ENCODE results near the gene AJUBA.

The AJUBA gene

DNA sequence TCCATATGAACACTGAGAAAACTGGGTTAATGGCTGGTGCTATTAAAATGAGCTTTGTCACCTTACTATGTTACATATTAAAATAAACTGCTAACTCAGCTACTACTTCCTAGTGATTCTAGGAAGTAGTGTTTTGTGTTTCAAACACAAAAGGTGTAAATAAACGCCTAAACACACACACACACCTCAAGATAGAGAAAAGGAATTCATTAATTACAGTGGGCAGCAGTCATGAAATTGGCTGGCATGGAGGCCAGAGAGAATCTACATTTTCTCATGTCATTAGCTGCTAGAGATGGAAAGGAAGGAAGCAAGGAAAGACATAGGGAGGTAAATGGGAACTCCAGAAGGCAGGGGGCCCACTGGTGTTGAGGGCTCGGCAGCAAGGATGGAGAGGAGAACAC lies 52.4 kb downstream of the AJUBA start:
- no peak for DNase-seq

DNA sequence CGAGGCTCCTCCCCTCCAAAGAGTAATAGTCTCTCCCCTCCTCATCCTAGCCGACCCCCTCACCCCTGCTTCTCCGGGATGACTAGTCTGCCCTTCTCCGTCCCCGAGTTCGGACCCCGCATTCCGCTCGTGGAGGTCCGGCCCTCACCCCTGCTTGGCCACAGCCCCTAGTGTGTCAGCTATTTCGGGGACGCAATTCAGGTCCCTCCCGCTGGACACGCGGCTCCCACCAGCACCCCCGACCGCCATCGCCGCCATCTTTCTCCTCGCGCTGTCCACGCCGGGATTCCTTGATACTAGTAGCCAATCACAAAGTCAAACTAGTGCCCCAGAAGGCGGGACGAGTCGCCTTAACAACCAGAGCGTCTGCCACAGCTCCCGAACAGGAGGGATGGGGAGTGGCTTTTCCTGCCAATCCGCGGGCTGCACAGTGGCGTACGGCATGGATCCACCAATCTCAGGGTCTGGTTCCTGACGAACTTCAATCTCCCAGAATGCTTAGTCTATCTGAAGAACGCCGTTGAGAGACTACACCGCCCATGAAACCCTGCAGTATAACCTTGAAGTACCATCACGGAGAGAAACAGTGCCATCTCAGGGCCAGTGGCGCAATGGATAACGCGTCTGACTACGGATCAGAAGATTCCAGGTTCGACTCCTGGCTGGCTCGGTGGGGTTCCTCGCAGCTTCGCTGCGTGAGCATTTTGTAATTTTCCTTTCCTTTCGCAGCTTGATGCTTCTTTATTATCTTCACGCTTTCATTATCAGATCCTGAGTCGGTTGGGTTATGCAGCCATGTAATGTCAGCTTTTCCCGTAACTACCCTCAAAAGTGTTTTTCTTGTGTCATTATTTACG lies 53.0 kb downstream of the AJUBA start, which contains the start of gene PRMT5:
Gene PRMT5, minus strand, starts transcription at position 273 of the 857 bp plus-strand sequence. Its CDS starts 15 bp downstream, at position 258.
- DNase-seq = peak; percentile 100

DNA sequence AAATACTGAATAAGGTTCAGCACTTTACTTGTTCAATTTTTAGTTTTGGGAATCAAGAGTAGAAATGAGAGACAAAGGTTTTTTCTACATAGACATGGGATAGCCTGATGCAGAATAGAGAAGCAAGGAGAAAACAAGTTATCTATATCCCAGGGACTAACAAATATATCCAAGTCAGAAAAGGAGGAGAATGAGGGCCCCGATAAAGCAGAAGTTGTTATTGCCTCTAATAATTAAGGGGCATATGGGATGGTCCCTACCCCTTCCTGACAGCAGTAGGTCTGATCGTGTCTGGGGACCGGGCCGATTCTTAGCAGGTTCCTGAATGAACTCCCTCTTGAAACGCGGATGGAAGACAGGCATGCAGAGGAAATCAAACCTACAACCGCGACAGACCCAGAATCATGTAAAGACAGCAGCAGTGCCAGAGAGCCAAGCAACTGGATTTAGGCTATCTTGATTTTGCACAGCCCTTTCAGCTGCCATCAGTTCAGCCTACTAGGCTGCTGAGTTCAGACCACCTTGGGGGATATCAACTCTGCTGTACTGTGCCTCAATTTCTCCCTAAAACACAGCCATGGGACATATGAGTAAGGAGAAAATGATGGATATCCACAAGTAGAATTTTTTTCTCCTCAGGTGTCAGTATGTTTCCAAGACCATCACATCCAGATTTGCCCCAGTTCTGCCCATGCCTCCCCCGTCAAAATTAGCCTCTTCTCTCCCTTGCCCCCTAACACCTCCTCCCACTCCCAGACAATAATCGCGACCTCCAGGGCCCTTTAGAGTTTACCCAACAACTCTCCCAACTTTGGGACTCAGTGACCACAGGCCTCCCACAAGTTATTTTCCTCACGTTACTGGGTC lies 53.9 kb downstream of the AJUBA start:
- no peak for DNase-seq

DNA sequence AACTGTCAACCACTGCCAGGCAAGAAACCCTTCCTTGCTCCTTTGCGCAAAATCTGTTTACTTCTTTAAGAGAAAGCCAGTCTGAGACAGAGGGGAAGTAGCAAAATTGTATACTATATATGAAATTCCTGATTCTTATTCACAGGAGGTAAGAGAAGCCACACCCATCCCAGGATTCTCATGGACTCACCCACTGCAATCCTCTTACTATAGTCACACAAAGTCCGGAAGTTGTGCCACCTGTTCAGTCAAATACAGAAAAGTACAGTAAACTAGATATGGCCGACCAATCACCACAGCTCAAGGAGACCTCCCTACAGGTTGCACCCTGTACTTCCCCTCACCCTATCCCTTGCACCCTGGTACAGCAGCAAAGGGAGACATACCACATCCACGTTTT lies 56.0 kb downstream of the AJUBA start:
- DNase-seq = peak; percentile 47

DNA sequence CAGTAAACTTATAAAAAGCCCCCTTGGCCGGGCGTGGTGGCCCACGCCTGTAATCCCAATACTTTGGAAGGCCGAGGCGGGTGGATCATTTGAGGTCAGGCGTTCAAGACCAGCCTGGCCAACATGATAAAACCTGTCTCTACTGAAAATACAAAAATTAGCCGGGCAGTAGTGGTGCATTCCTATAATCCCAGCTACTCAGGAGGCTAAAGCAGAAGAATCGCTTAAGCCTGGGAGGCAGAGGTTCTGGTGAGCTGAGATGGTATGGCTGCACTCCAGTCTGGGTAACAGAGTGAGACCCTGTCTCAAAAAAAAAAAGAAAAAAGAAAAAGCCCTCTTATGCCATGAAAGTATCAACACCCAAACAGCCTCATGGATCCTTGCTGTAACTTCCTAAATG lies 56.8 kb downstream of the AJUBA start:
- DNase-seq = no peak

DNA sequence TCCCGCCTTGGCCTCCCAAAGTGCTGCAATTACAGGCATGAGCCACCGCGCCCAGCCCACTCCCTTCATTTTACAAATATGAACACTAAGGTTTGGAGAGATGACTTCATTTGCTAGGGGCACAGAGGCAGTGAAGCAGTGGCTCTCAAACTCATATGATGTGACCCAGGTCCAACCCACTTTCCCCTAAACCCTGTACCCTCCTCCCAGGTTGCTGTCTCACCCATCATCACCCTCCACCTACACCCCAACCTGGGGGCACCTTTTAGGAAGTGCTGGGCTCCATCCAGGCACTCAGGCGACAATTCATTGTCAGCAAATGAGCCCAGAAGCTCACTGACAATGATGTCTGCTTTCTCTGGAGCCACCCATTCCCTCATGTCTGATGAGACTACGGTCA lies 58.6 kb downstream of the AJUBA start:
- DNase-seq = no peak

DNA sequence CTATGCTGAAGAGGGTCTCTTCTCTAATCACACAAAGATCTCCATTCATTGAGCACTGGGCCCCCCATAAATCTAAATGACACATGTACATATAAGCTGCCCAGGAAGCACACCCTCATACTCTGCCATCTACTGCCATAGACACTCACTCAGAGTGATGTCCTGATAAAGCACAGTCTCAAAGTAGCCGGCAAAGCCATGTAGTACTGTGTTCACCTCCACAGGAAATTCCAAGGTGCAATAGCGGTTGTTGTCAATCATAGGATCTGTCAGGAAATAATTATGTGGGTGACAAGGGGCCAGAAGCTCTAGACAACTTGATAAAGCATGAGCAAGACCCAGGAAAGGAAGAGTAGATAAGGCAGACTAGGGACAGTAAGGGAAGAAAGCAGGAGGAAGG lies 60.1 kb downstream of the AJUBA start:
- no peak for DNase-seq
